Ovary (tissue), 9 donors: ENCODE results near the gene ZNF549. TPM values are rescaled to one million over a fixed set of nuclear protein-coding genes. Genes with fewer than 3 reads are reported as not detected.
"Not testable (repeated sequence)": the region's sequence is repeated elsewhere in the genome, so short reads cannot be mapped to it uniquely, and the experiment has no call there.

ENCODE experiments used
- DNase-seq, 5 donors: peaks; one replicate each; pipeline ENCODE4 v3.0.0-alpha.2; 2019 to 2020
- H3K27ac ChIP-seq, 2 donors: fragments of 200-600 bp; one replicate each; pipeline versions ENCODE4 v1.5.1 to v1.8.0; 2019 to 2022
- H3K27me3 ChIP-seq: fragments of 200-600 bp; one replicate; pipeline ENCODE4 v1.8.0; 2022
- H3K36me3 ChIP-seq: fragments of 200-600 bp; sonication (generic); one replicate; pipeline ENCODE4 v1.5.1; 2019
- H3K4me1 ChIP-seq: one replicate; pipeline ENCODE4 v1.8.1; 2013; ENCODE audit warnings: mild to moderate bottlenecking, moderate library complexity; ENCODE audit not compliant: insufficient read depth
- H3K4me3 ChIP-seq: fragments of 200-600 bp; sonication (generic); one replicate; pipeline ENCODE4 v1.5.1; 2017
- H3K9me3 ChIP-seq, 2 donors: fragments of 200-600 bp in 1 of 2; sonication (generic) in 1 of 2; one replicate each; pipeline versions ENCODE4 v1.5.1 to v1.8.1; 2013 to 2019; ENCODE audit warnings: mild to moderate bottlenecking in 1 of 2, moderate library complexity in 1 of 2
- EP300 ChIP-seq: sonication (generic); formaldehyde crosslinking; IDR thresholded peaks from one replicate; pipeline ENCODE4 v1.6.1; 2017; ENCODE audit warnings: antibody characterized with exemption
- POLR2A ChIP-seq: fragments of 450-650 bp; IDR thresholded peaks from one replicate; pipeline ENCODE4 v1.6.1; 2017; ENCODE audit warnings: antibody characterized with exemption, mild to moderate bottlenecking, moderate library complexity
- WGBS, 3 donors: extraction: QIAGEN DNeasy Blood & Tissue Kit in 1 of 3; methylation state at CpG; one replicate each; pipeline versions ENCODE4 v1.1.5 to v1.1.7; 2013 to 2017; 5-methylcytosine and 5-hydroxymethylcytosine counted together
- intact Hi-C, 4 donors: fragments of 100-400 bp; cut with DNase I; formaldehyde crosslinking; loops; one replicate each; pipeline versions ENCODE4 v1.11.0 to v1.15.1; 2022 to 2023
- polyA plus RNA-seq, 2 donors: library from polyadenylated mRNA; stranded (reverse); fragments of 200-250 nt in 1 of 2; fragments of 350-450 nt in 1 of 2; fragmentation: Illumina TruSeq in 1 of 2; extraction: RNeasy Lipid Tissue Mini Kit (QIAGEN cat#74804) in 1 of 2; gene quantifications; one replicate each; pipeline ENCODE4 v1.2.3, GENCODE V29; 2013 to 2014
- total RNA-seq, 7 donors: library from RNA; depleted of rRNA in 2 of 7; stranded (reverse); fragments of >200 nt in 2 of 7; fragmentation: NEBNext Ultra II Directional in 3 of 7; extraction: Animal tissue kit (Norgen Biotek cat#: 25700) in 3 of 7; gene quantifications; one replicate each; pipeline versions ENCODE4 v1.1.0 to v1.2.4, GENCODE V29; 2016 to 2023
- TF ChIP-seq, protein P1 (sequence below), 3 donors: fragments of 450-650 bp in 2 of 3; fragments of 200-600 bp in 1 of 3; IDR thresholded peaks; one replicate each; pipeline versions ENCODE4 v1.5.1 to v1.8.0; 2016 to 2022; ENCODE audit warnings: antibody characterized with exemption in 3 of 3, mild to moderate bottlenecking in 1 of 3
- donor health status: DM: no; HTN: no; CAD: no; lungs with moderate emphysema.
- donor health status: DM: no; HTN: no; CAD: no.
- donor health status: Bipolar disorder and iron deficiency.
- donor health status: DM: yes; HTN: yes; CAD: no.
- donor health status: DM: no; HTN: no; CAD: no.
- donor health status: DM: yes; HTN: yes; CAD: no.

The ZNF549 gene
- total and polyA plus RNA-seq, 9 donors: 3.9 to 11.9 (median 8.2) TPM

DNA sequence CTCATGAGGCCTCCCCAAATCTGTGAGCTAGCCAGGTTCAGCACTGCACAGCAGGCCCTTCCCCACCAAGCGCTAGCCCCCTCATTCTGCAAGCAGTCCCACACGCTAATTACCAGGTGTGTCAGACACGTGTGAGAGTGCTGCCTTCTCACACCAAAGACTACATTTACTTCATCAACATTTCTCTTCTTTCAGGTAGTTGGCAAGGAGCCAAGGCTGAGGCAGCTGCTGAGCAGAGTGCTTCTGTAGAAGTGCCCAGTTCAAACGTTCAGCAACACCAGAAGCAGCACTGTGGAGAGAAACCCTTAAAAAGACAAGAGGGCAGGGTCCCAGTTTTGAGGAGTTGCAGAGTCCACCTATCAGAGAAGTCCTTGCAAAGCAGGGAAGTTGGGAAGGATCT lies 21.0 kb upstream of the ZNF549 start:
- WGBS, 3 donors: 66 to 90% (median 79%) methylated on average over 4 of the region's 4 CpGs
- H3K27me3 ChIP-seq: no peaks in the 10 kb centered on the region
- no peak overlapping the region for H3K27ac ChIP-seq
- H3K36me3 ChIP-seq: no peaks in the 10 kb centered on the region
- TF ChIP-seq, protein P1, sequence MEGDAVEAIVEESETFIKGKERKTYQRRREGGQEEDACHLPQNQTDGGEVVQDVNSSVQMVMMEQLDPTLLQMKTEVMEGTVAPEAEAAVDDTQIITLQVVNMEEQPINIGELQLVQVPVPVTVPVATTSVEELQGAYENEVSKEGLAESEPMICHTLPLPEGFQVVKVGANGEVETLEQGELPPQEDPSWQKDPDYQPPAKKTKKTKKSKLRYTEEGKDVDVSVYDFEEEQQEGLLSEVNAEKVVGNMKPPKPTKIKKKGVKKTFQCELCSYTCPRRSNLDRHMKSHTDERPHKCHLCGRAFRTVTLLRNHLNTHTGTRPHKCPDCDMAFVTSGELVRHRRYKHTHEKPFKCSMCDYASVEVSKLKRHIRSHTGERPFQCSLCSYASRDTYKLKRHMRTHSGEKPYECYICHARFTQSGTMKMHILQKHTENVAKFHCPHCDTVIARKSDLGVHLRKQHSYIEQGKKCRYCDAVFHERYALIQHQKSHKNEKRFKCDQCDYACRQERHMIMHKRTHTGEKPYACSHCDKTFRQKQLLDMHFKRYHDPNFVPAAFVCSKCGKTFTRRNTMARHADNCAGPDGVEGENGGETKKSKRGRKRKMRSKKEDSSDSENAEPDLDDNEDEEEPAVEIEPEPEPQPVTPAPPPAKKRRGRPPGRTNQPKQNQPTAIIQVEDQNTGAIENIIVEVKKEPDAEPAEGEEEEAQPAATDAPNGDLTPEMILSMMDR (IDR thresholded peaks at IDR 0.05): no peak
- TF ChIP-seq POLR2A (no peak), EP300 (no peak)
- H3K4me1 ChIP-seq: no peaks in the 10 kb centered on the region
- H3K9me3 ChIP-seq: peaks cover 0 to 44% of the 10 kb centered on the region in 2 donors
- intact Hi-C loops: no loop called here
- H3K4me3 ChIP-seq: no peak overlapping the region
- no peak for DNase-seq

DNA sequence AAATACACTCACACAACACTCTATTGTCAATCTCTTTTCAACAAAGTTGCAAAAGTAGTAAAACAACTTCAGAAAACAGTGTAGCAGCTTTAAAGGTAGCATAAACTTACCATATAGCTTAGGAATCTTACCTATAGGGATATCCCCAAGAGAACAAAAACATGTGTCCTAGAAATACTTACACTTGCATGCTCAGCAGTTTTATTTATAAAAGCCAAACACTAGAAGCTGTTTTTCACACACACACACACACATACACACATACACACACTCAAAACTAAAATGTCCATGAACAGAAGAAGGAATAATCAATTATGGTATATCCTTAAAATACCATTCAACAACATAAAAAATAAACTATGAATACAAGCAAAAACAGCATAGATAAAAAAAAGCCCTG lies 15.7 kb upstream of the ZNF549 start:
- intact Hi-C loops: no loop called here

DNA sequence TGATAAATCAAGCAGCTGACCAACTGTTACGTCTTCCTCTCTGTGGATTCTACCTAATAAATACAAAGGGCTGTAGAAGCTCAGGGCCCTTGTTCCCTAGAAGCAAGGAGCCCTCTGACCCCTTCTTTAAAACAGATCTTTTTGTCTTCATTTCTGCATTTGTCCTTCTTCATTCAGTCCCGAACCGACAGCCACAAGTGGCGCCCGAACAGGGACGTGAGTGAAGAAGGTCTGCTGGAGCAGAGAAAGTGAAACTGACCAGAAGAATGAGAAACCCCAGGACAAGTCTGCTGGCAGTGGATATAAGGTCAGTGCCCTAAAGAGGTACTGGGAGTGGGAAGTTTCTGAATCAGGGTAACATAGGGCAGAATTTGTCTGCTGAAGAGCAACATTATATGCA lies 14.3 kb upstream of the ZNF549 start:
- peaks cover 0 to 23% of the 10 kb centered on the region in 2 donors for H3K9me3 ChIP-seq
- no peaks in the 10 kb centered on the region for H3K36me3 ChIP-seq
- TF ChIP-seq POLR2A: no peak
- TF ChIP-seq EP300: no peak

More for the DNA sequence above, 15.7 kb upstream of the ZNF549 start:
- no peak for DNase-seq
- Histone ChIP-seq H3K4me1 (no peaks in the 10 kb centered on the region), H3K9me3 (peaks cover 0 to 33% of the 10 kb centered on the region in 2 donors), H3K27ac (no peak overlapping the region), H3K27me3 (no peaks in the 10 kb centered on the region), H3K36me3 (no peaks in the 10 kb centered on the region), H3K4me3 (no peak overlapping the region)
- TF ChIP-seq EP300: no peak
- TF ChIP-seq POLR2A: no peak
- TF ChIP-seq, protein P1 (IDR thresholded peaks at IDR 0.05): no peak

DNA sequence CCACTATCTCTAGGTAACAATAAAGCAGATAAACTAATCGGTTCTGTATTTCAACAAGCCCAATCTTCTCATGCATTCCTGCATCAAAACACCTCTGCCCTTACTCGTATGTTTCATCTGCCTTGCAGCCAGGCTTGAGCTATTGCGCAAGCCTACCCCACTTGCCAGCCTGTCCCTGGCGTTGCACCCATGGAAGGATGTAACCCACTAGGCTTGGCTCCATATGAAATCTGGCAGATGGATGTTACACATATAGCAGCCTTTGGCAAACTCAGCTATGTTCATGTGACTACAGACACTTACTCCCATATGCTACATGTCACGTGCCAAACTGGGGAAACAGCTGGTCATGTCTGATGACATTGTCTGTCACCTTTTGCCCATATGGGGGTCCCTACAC lies 11.9 kb upstream of the ZNF549 start:
- Histone ChIP-seq H3K27ac (no peak overlapping the region), H3K4me1 (no peaks in the 10 kb centered on the region), H3K27me3 (no peaks in the 10 kb centered on the region), H3K36me3 (no peaks in the 10 kb centered on the region), H3K4me3 (no peak overlapping the region), H3K9me3 (peaks cover 0 to 23% of the 10 kb centered on the region in 2 donors)
- no peak for DNase-seq
- WGBS, 3 donors: 84 to 97% (median 95%) methylated on average over 5 of the region's 5 CpGs
- TF ChIP-seq, protein P1 (IDR thresholded peaks at IDR 0.05): no peak
- no peak for TF ChIP-seq EP300
- TF ChIP-seq POLR2A: no peak
- intact Hi-C loops: no loop called here

More for the DNA sequence above, 14.3 kb upstream of the ZNF549 start:
- Histone ChIP-seq H3K4me1 (no peaks in the 10 kb centered on the region), H3K27me3 (no peaks in the 10 kb centered on the region), H3K4me3 (no peak overlapping the region), H3K27ac (no peak overlapping the region)
- no peak for DNase-seq
- intact Hi-C loops: no loop called here
- 93 to 96% (median 93%) methylated on average over 6 of the region's 6 CpGs for WGBS, 3 donors

DNA sequence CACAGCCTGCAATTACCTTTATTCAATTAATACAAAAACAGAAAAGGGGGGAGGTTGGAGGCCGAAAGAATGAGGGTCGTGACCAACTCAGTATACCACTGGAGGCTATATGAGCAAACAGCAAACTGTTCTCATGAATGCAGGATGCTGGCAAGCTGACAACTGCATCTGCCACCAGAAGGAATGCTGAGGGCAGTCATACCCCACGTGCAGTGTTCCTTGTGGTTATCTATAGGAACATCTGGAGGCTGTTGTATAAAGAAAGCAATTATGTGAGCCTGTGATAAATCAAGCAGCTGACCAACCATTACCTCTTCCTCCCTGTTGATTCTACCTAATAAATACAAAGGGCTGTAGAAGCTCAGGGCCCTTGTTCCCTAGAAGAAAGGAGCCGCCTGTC lies 9.1 kb upstream of the ZNF549 start:
- intact Hi-C loops, H3K36me3 ChIP-seq, H3K4me3 ChIP-seq, H3K4me1 ChIP-seq, H3K27ac ChIP-seq, DNase-seq, H3K27me3 ChIP-seq: not testable (repeated sequence)
- peaks cover 0 to 20% of the 10 kb centered on the region in 2 donors for H3K9me3 ChIP-seq
- 78 to 86% (median 85%) methylated on average over 4 of the region's 4 CpGs for WGBS, 3 donors
